ENCODE results near the gene TSPAN1. TPM values are rescaled to one million over a fixed set of nuclear protein-coding genes. Genes with fewer than 3 reads are reported as not detected.
A peak's percentile ranks its signal among the peaks of the same experiment; 100 is the strongest.

The TSPAN1 gene
- total RNA-seq, 1 donor from 2014 or later: not detected

DNA sequence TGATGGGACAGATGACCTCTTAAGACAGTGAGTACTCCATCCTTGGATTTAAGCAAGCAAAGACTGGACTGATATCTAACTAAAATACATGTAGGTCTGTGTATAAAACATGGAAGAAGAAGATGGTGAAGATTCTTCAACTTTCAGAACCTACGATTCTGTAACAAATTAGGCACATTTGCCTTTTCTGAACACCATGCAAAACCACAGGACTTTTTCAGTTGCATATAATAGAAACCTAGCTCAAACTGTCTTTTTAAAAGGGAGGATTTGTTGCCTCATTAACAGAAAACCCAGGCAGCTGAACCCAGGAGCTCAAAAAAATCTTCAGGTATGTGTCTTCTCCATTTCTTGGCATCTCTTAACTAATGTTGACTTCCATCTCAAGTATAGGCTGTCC lies 14.7 kb upstream of the TSPAN1 start:
- no peak for DNase-seq (ENCODE audit: low spot score)

DNA sequence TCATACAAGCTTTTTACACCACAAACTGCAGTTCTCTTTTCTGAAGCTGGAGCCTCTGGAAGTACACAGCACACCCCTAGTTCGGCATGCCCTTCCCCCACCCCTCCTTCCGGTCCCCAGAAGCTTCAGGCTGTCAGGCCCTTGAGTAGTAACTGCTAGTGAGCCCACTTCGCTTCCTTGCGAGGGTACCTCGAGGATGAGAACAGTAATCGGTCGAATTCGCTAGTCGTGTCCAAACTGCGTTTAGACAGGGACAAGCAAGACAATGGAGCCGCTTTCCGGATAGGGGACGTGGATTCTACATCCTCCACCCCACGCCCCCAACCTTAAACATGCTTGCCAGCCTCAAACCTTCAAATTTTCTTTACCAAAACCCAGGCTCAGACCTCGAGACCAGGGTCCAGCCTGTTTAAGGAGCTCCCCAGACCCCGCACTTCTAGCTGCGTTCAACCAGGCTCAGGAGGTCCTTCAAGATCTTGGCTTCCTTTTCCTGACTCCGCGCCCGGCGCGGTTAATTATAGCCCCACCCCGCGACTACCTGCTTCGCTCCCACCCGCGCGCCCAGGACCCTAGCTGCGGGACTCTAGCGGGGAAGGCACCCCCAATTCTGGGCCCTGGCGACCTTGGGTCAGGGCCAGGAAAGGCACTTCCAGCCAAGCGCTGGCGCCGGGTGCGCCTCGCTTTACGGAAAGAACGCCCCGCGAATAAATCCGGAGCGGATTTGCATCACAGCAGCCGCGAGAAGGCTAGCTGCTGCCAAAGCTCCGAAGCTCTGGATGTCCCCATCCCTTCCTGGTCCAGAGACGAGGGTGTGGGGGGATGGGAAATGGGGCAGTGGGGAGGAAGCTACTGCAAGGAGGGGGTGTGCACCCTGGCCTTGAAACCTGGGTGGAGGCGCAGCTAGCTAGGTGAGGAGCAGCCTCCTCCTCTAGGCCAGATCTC lies 8.1 kb upstream of the TSPAN1 start:
- DNase-seq (ENCODE audit: low spot score): peak; percentile 61

DNA sequence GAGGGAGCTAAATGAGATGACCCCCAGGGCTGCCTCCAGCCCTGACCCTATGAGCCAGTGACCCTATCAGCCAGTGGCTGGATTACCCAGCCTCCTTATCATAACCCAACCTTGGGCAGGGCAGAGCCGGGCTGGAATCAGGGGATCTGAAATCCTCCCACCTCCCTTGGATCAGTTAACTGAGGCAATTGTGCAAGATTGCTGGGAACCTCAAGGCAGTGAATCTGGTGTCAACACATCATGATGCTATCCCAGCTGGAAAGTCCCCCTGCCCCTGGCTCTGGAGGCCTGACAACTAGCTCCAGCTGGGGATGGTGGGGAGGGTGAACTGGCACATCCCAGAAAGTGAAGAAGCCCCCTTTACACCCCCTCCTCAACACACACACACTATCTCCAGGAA lies 6.4 kb upstream of the TSPAN1 start:
- no peak for DNase-seq (ENCODE audit: low spot score)

DNA sequence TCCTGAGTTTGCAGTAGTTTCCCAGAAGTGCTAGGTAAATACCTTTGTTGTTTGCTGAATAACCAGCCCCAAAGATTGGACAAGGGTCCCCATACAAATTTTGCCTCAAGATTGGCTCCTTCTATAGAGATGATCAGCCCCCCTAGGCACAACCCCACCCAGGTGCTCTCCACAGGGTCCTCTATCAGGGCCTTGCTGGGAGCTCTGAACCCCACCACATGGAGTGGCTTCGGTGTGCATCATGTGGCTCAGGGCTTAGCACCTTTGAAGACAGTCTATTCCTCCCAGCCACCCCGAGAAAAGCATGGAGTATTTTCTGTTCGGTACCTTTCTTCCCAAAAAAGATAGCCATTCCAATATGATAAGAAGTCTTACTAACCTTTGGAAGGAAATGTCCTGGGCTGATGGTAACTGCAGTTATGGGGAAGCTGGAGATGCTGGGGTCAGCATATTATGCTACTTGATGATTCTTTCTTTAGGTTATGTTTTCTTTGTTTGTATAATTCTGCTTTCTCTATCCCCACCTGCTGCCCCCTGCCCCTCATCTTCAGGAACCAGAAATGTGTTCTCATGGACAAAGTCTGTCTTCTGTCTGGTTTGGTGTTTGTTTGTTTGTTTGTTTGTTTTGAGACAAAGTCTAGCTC lies 5.0 kb upstream of the TSPAN1 start:
- no peak for DNase-seq (ENCODE audit: low spot score)

DNA sequence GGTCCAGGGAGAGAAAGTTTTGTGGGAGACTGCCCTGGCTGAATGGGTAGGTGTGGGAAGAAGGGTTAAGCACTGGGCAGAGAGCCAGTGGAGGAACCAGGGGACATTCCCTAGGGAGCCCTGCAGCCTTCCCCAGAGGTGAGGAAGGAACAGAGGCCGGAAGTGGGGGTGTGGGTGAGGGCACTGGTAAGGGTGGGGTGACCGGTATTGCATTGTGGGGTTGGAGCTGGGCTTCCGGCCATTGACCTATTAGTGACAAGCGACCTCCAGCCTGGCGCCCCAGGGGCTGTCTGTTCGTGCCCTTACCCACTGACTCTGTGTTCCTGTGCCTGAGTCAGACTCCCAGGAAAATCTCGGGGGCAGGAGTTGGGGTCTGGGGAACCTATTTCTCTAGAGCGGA lies 3.5 kb upstream of the TSPAN1 start:
- DNase-seq (ENCODE audit: low spot score): no peak

DNA sequence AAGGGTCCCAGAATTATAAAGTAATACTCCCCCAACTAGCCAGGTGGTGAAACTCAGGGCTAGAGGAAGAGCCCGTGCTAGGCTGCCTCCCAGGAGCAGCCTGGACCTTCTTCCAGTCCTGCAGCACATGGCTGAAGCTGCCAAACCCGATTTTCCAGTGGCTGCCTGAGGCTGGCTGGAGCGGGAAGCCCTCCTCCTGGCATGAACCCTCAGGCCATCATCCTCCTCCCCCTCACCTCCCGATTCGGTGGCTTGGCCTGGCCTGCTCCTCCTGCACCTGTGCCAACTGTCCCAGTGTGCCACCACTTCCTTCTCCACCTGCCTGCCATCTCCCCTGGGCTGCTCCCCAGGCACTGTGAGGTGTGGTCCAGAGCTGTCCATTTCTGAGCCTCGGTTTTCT lies 3.0 kb upstream of the TSPAN1 start:
- no peak for DNase-seq (ENCODE audit: low spot score)

DNA sequence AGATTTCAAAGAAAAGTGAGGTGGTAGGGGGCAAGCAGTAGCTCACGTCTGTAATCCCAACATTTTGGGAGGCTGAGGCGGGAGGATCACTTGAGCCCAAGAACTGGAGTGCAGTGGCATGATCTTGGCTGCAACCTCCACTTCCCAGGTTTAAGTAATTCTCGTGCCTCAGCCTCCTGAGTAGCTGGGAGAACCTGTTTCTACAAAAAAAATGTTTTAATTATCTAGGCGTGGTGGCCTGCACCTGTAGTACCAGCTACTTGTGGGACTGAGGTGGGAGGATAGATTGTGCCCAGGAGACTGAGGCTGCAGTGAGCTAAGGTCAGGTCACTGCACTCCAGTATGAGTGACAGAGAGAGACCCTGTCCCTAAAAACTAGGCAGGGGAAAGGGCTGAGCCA lies 2.6 kb upstream of the TSPAN1 start:
- DNase-seq (ENCODE audit: low spot score): no peak

DNA sequence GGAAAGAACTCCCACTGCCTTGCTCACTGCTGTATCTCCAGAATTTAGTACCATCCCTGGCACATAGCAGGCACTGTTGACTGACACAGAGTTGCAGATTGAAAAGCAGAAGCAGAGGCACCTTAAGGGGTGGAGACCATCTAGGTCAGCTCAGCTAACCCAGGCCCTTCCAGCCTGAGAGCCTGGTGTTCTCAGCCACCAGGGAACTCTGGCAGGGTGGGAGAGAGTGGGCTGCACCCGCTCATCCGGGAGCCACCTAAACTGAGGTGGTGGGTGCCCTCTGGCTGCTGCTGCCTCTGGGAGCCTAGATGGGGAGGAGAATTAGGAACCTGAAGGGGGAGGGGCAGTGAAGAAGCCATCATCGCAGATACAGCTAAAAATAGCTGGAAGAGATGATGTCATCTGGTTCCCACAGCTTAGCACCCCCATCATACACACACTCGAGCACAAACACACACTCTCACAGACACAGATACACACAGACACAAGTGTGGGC lies 1.5 kb upstream of the TSPAN1 start:
- peak; percentile 70 for DNase-seq (ENCODE audit: low spot score)

DNA sequence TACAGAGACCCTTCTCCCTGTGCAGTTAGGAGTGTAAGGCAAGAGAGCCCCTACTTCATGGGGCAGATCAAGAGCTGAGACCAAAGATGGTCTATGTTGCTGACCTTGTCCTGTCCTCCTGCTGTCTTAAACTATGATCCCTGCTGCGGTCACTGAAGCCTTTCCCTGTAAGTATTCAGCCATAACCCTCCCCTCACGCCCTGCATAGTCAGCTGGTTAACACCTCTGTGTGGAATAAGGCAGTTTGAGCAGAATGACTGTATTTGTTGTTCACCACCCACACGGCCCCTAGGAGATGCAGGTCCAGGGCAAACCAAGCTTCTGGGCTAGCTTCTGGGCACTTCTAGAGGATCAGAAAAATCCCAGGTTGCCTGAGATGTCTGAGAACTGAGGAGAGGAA lies 356 bp downstream of the TSPAN1 start:
- DNase-seq (ENCODE audit: low spot score): no peak

DNA sequence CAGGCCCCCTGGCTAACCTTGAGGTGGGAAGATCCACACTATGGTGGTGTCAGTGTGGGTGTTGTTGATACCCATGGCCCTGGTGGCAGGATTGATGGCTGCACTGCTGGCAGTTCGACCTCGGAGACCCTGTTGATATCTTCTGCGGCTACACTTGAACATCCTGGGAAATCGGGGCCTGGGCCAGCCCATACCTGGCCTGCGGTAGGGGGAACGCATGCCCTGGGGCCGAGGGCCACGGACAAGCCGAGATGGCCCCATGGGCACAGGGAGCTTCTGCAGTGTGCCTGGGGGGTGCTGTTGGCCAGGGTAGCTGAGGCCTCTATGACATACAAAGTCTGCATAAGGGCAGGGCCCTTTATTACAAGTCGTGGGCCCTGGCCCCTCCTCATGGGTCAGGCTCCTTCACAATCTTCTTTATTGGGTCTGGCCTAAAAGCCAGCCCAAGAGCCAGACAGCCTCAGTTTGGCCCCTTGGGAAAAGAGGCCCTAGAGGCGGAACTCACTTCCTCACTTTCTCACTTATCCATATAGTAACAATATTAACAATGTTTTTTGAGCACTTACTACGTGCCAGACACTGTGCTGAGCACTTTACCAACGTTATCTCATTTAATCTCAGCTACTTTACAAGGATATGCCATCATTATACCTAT lies 1.5 kb downstream of the TSPAN1 start, which contains the start of gene P3R3URF:
TSS of gene P3R3URF (minus strand) at position 278 of the 655 bp plus-strand sequence. CDS start at position 261, 17 bp downstream.
- DNase-seq (ENCODE audit: low spot score): no peak

DNA sequence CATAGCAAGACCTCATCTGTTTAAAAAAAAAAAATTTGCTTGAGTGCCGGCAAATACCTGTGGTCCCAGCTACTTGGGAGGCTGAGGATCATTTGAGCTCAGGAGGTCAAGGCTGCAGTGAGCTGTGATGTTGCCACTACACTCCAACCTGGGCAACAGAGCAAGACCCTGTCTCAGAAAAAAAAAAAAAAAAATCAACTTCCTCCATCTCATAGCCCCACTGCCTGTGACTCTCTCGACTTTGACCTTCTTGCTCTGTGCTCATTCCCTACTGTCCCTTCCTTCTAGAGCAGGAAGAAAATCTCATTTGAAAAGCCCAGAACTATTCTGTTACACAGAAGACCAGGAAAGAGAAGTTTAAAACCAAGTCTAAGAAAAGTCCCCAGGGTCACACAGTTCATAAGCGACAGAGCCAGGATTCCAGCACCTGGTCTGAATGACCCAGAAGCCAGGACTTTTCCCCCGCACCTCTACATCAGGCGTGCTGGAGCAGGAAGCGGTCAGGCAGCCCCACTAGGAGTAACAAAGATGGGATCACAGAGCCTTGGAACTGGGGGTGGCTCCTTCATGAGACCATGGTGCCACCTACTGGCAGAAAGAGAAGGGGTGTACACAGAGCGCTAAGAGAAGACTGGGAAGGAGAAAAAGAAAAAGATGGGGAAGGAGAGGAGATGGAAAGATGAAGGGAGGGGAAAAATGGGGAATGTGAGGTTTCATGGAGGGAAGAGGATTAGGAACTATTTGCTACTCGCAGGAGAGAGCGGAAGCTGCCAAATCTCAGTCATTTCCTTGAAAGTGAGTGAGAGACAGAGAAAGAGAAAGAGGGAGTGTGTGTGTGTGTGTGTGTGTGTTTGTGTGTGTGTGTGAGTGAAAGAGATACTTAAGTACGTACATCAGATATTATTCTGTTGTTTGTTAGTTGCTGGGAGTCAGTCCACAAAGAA lies 4.5 kb downstream of the TSPAN1 start:
- peak; percentile 91 for DNase-seq (ENCODE audit: low spot score)

DNA sequence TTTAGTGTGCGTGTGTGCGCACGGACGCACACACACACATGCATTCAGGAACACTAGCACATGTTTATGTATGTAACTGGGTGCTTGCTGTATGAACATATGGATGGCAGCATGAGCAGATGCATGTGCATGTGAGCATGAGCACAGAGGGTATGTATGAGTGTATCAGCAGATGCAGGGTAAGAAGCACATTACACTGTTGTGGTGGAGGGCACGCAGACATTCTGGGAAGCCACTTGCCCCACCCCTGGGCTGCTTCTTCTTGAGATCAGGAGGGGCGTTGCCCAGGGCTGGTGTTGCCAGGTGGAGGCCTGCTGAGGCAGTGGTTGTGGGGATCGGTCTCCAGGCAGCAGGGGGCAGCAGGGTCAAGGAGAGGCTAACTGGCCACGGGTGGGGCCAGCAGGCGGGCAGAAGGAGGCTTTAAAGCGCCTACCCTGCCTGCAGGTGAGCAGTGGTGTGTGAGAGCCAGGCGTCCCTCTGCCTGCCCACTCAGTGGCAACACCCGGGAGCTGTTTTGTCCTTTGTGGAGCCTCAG lies 5.3 kb downstream of the TSPAN1 start:
- DNase-seq (ENCODE audit: low spot score): no peak

DNA sequence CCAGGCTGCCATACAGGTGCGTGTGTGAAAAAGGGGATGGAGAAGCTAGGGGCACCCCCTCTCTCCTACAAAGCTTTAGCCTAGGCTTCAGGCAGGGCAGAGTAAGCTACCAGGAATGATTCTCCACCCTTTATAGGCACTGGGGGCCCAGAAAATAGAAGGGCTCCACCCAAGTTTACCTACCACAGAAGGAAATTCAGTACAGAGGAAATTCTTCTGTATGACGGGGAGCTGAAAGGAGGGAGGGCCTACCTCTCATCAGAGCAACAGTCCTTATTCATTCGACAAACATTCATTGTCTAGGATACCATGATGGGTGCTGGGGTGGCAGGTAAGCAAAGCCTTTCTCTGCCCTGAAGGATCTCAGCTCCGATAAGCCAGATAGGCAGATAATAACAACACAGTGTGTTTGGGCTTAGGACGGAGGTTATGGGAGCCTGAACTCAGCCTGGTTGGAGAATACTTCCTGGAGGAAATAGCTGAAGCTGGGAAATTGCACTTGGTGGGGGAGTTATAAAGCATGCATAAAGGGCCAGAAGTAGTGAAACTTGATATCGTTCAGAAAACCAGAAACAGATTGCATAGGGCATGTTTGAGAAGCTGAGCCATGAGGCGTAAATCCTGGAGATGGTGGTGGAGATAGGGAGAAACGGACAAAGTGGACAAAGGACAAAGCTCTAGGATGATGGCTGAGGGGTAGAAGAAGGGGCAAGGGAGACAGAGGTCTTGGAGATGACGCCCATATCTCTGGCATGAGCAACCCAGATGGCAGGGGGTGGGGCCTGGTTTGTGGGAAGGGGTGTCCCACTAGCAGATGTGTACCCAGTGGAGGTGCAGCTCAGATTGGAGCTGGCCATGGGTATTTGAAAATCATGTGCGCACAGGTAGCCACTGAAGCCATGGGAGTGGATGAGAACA lies 6.7 kb downstream of the TSPAN1 start:
- DNase-seq (ENCODE audit: low spot score): no peak

DNA sequence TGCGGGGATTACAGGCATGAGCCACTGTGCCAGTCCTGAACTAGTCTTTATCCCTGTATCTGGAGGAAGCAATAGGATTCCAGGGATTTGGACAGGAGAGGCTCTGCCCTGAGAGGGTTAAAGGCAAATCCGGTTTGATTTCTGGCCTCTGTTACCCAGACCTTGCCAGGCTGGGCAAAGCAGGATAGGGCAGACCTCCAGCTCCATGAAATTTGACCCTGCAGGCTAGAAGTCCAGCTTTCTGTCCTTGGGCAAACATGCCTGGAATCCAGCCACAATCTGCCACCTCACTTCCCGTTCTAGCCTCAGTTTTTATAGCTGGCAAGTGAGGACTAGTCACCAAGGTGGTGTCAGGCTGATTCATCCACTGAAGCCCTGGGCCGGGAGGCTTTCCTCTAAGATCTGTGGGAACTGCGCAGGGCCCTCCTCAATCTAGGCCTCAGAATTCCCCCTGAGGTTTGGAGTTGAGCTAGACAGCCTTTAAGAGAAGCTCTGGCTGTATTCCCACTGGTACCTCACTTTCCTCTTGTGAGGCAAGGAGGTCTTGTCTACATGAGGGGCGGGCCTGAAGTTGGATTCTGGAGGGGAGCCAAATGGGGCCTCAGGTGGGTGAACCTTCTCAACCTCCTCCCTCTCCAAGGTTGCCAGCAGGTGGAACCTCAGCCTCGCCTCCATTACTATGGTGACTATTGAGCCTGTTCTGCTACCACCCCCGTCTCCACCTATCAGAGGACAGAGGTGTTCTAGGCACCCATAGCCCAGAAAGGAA lies 8.4 kb downstream of the TSPAN1 start:
- DNase-seq (ENCODE audit: low spot score): peak; percentile 72

DNA sequence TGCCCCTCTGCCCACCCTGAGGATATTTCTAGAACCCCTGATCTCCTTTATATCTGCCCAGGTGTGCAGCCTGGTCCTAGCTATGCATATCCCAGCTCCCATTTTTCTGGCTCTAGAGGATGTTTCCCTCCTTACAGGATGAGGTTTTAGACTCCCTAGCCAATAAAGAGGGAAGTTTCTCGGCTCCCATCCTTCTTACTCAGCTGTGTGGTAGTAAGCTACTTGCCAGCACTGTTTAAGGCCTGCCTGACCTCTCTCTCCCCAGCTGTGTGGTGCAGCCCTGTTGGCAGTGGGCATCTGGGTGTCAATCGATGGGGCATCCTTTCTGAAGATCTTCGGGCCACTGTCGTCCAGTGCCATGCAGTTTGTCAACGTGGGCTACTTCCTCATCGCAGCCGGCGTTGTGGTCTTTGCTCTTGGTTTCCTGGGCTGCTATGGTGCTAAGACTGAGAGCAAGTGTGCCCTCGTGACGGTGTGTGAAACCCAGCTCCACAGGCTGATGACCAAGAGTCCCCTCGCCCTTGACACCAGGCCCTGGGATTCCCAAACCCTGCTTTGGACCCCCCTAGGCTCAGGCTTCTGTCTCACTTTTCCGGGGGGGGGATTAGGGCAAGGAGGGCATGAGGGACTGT lies 9.2 kb downstream of the TSPAN1 start:
- DNase-seq (ENCODE audit: low spot score): no peak

DNA sequence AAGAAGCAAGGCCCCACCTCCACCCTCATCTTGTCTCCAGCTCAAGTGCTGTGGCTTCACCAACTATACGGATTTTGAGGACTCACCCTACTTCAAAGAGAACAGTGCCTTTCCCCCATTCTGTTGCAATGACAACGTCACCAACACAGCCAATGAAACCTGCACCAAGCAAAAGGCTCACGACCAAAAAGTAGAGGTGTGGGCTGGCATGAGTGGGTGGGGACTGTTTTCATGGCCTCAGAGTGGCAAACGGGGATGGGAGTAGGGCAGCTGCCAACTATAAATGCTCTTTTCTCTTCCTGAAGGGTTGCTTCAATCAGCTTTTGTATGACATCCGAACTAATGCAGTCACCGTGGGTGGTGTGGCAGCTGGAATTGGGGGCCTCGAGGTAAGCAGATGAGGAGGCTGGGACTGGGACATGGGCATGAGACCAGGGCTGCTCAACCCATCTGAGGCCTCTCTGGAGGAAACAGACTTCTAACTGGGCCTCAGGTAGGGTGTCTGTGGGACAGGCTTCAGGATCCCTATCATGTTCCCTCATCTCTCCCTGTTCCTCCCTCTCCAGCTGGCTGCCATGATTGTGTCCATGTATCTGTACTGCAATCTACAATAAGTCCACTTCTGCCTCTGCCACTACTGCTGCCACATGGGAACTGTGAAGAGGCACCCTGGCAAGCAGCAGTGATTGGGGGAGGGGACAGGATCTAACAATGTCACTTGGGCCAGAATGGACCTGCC lies 10.2 kb downstream of the TSPAN1 start:
- DNase-seq (ENCODE audit: low spot score): no peak

DNA sequence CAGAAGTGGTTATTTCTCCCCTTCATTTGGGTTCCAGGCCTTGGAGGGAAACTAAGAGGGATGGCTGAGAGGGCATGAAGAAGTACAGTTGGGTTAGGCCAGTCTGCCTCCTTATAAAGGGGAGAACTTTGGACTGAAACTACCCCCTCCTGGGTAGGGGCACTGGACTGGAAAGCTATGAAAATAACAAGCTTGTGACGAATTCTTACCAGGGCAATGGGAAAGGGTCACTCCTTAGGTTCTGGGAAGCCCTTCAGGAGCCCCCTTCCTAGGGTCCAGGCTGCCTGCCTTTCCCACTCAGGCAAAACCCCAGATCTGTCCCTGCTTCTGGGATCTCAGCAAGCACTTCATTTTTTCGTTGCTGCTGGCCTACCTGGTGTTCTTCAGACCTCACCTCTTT lies 11.2 kb downstream of the TSPAN1 start:
- no peak for DNase-seq (ENCODE audit: low spot score)

Measured in umbilical cord (tissue), 2 donors.